ENCODE results near the gene RHNO1.
A peak's percentile ranks its signal among the peaks of the same experiment; 100 is the strongest.
"Not testable (repeated sequence)": the region's sequence is repeated elsewhere in the genome, so short reads cannot be mapped to it uniquely, and the experiment has no call there.

RHNO1 gene

DNA sequence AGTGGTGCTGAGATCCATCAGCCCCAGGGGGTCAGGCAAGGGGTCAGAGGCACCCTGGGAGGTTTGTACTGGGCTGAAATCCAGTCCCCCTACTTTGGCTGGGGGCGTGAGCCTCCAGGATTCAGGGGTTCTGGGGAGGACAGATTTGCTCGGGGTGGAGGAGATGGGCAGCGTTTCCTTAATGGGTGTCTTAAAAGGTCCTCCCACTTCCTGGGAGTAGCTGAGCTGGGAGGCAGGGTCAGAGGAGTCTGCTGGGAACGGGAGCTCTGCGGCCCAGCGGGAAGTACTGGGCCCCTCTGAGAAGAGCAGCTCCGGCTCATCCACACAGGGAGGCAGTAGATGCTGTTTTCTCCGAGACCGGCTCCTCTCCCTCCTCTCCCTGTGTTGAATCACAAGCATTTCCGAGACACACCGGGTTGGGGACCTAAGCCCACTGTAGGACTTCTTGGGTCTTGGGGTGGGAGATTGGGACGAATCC lies 18.0 kb upstream of the RHNO1 start:
- no peak for DNase-seq

DNA sequence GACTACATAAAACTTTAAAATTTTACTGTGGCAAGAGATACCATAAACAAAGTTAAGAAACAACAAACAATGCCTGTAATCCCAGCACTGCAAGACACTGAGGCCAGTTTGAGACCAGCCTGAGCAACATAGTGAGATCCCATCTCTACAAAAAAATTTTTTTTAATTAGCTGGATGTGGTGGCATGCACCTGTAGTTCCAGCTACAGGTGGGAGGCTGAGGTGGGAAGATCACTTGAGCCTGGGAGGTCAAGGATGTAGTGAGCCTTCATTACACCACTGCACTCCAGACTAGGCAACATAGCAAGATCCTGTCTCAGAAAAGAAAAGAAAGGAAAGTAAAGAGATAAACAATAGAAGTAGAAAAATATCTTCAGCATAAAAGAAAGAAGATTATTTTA lies 16.9 kb upstream of the RHNO1 start:
- DNase-seq, result no peak

DNA sequence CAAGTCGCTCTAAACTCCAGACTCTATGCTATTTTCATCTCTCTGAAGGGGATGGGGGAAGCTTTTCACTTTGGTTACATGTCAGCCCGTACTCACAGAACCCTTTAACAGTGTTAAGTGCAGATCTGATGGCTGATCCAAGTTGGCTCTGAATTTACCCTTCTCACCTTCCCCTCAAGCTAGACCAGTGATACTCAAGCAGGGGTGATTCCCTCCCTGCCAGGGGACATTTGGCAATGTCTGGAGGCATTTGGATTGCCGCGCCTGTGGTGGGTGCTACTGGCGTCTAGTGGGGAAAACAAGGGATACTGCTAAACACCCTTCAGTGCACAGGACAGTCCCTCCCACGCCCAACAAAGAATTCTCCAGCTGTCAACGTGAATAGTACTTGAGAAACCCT lies 14.1 kb upstream of the RHNO1 start:
- DNase-seq, result no peak

DNA sequence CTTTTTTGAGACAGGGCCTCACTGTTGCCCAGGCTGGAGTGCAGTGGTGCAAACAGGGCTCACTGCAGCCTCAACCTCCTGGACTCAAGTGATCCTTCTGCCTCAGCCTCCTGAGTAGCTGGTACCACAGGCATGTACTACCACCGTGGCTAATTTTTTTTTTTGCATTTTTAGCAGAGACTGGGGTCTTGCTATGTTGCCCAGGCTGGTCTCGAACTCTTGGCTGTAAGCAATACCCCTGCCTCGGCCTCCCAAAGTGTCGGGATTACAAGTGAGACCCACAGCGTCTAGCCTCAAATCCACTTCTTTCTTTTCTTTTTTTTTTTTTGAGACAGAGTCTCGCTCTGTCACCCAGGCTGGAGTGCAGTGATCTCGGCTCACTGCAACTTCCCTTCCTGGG lies 13.6 kb upstream of the RHNO1 start:
- not testable (repeated sequence) for DNase-seq

DNA sequence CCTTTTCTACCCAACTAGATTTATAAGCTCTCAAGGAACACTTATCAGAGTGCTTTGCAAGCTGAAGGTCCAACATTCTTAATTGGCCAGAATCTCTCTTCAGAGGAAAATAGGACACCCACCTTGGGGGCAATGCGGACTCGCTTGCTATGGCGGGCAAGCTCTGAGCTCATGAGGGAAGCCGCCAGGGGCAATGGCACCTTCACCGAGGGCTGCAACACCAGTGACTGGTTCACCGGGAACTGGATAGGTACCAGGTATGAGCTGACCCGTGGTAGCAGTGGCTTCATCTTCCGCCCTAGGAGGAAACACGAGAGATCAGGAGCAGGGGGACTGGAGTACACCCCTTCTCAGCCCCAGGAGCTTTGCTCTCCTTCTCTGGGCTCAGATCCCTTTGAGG lies 12.8 kb upstream of the RHNO1 start:
- no peak for DNase-seq

DNA sequence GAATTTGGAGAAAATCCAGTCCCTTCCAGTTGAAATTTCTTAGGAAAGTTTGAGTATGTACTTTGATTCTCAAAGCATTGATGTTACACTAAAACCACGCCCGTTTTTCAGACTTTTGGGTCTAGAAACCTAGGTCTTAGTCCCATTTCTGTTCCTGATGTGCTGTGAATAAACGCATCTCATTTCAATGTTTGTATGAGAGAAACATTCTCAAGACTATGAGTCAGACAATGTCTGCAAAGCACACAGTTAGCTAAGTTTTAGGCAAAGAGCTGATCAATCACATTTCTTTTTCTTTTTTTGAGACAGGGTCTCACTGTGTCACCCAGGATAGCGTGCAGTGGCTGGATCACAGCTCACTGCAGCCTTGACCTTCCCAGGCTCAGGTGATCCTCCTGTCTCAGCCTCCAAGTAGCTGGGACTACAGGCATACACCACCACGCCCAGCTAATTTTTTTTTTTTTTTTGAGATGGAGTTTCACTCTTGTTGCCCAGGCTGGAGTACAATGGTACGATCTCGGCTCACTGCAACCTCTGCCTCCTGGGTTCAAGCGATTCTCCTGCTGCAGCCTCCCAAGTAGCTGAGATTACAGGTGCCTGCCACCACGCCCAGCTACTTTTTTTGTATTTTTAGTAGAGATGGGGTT lies 7.9 kb upstream of the RHNO1 start:
- DNase-seq, result not testable (repeated sequence)

DNA sequence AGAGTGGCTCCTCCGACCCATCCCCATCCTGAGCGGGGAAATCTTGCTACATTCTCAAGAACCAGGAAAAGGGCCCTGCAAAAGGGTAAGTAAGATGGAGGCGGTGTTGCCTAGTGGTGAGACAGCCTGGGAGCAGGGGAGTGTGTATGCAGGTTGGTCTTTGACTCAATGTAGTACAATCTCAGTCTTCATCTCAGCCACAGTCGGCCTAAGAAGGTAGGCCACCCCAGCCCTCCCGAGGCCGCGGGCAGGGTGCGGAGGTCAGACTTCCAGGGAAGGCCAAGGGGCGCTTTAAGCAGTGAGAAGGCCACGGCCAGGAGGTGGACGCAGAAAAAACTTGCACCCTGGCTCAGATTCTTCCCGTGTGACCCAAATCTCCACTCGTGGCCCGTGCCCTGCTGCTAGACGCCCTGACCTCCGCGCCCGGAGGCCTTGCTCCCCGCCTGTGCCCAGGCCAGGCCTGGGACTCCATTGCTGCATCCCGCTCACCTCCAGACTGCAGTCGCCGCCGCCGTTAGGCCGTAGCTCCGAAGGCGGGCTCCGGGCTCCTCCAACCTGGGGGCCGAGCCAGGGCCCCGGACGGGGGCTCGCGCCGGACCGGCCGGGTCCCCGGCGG lies 484 bp upstream of the RHNO1 start:
- DNase-seq, result no peak

DNA sequence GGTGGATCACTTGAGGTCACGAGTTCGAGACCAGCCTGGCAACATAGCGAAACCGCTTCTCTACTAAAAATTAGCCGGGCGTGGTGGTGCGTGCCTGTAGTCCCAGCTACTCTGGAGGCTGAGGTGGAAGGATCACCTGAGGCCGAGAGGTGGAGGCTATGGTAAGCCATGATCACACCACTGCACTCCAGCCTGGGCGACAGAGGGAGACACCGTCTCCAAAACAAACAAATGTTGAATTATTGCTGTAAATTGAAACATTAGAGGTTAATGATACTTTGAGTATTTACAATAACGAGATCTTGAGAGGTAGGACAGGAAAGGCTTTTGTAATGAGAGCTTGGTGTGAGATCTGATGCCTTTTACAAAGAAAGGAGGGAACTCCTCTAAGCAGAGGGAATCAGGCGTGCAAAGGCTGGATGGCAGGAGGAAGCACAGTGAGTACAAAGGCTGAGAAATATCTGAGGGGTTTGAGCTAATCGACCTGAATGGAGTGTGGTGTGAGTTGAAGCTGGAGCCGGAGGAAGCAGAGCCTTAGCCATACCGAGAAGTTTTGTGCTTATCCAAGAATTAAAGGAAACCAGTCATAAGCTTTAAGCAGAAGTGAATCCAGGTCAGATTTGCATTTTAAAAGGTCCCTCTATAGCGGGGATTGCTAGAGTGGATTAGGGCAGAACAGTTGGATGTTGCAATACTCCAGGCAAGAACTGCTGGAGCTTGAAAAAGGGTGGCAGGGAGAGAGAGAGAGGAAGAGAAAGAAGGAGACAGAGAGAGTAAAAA lies 1.1 kb downstream of the RHNO1 start:
- DNase-seq, result no peak

DNA sequence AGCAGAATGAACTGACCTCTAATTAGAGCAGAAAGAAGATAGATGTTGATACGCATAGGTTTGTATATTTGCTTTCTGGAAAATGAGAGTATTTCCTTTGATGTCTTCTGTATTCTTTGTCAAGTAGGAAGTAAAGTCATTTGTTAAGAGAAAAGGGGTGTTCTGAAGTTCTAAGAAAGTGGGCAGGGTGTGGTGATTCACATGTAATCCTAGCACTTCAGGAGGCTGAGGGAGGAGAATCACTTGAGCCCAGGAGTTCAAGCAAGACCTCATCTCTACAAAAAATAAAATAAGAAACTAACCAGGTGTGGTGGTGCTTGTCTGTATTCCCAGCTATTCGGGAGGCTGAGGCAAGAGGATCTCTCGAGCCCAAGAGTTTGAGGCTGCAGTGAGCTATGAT lies 2.8 kb downstream of the RHNO1 start:
- no peak for DNase-seq

DNA sequence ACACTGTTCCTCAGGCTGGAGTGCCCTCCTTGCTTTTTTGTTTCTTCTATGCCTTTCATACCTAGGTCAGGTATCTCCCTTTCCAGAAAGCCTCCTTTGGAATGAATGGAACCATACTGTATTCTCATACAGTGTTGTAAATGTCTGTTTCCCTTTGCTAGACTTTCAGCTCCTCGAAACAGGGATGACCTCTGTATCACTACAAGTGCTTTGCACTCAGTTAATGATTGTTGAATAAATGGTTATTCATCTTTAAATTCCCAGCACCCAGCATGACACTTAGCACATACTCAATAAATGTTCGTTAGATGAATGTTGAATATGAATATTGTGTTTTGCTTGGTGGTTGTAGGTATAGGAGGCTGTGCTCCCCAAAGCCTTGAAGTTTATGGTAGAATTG lies 7.8 kb downstream of the RHNO1 start:
- DNase-seq, result no peak

DNA sequence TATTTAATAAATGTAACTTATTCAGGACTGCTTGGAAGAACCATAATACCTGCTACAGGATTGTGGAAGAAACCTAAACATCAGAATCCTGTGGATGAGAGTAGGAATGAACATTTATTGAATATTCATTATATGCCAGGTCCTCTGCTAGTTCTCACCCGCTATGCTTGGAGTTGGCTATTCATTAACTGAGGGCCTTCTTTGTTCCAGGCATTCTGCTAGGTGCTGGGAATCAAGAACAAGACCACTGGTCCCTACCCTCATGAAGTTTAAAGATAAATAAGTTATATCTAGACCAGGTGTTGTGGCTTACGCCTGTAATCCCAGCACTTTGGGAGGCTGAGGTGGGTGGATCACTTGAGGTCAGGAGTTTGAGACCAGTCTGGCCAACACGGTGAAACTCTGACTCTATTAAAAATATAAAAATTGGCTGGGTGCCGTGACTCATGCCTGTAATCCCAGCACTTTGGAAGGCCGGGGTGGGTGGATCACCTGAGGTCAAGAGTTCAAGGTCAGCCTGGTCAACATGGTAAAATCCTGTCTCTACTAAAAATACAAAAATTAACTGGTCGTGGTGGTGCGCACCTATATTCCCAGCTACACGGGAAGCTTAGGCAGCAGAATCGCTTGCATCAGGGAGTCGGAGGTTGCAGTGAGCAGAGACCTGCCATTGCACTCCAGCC lies 9.9 kb downstream of the RHNO1 start:
- DNase-seq, result no peak

DNA sequence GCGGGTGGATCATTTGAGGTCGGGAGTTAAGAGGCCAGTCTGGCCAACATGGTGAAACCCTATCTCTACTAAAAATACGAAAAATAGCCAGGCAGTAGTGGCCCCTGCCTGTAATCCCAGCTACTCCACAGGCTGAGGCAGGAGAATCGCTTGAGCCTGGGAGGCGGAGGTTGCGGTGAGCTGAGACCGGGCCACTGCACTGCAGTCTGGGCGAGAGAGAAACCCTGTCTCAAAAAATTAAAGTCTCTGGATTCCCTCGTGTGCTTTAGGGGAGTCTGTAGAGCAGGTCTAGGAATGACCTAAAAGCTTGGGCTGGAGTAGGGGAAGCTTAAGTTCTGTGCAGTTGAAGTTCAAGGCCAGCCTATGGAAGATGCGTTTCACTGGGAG lies 13.0 kb downstream of the RHNO1 start:
- no peak for DNase-seq

DNA sequence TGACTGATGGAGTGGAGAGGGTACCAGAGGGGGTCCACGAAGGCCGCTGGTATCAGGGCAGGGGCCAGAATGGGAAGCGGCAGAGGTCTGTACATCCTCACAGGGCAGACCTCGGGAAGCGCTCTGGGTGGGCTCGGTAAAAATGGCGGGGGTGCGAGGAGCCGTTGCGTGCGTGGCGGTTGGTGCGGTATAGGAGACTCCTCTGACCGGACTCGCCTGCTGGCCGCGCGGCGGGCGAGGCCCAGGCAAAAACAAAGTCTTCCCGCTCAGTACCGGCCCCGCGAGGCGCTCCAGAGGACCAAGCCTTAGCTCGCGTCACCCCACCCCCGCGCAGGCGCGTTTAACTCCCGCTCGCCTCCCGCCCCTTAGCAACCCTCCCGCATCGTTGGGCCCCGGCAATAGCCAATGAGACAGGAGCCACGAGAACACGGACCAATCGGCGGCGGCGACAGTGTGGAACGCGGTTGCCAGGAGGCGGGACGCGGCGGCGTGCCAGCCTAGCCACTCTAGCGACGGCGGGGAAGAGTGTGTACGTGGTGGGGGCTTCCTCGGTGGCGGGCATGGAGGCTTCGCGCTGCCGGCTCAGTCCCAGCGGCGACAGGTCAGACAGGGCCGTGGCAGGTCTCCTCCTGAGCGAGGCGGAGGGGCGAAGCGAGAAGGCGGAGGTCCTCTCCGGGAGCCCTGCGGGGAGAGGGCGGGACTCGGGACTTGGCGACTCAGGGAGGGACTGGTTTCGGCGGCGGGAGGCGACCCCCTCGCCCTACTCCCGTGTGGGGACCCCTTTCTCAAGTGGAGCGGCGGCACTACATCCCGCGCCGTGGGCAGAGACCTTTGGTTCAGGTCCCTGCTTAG lies 13.6 kb downstream of the RHNO1 start, which contains the start of gene TULP3:
TSS of gene TULP3 (plus strand) at position 504 of the 852 bp plus-strand sequence. CDS start at position 561, 57 bp downstream.
- peak; percentile 98 for DNase-seq

DNA sequence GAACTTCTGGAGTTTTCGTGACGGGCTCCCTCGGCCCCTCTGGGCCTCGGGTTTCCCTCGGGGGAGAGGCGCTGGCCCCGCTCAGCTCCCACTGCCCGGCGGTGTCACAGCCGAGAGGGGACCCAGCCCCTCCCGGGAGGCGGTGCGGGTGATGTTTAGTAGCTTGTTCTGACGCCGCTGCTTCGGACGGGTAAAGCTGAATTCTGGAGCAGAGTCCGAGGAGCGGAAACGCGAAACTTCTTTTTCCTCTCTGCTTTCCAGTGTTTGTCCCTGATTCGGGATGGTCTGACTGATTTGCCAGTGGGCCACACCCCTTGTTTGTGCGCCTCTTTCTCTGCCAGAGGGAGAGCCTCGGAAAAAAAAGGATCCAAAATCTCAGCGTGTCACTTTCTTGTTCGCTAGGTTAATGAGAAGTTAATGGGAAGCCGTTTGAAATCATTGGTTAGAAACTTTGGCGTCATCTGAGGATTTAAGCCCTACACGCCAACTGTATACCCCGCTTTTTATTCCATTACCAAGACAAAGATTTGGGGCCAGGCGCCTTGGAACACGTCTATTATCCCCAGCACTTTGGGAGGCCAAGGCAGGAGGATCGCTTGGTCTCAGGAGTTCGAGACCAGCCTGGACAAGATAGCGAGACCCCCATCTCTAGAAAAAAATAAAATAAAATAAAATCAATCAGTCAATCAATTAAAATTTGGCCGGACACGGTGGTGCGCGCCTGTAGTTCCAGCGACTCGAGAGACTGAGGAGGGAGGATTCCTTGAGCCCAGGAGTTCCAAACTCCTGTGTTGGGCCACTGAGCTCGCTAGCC lies 14.4 kb downstream of the RHNO1 start:
- DNase-seq, result no peak

DNA sequence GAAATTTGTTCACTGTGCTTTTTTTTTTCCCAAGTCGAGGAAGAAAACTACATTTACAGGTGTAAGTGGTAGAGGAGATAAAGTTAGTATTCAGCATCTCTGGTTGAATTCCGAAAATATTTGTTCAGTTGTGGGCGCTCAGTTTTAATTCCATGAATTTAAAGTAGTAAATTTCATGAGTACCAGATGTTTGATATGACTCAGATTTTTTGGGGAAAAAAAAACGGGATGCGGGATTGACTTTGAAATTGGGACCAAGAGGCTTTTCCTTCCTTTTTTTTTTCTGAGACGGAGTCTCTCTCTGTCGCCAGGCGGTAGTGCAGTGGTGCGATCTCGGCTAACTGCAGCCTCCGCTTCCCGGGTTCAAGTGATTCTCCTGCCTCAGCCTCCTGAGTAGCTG lies 15.2 kb downstream of the RHNO1 start:
- no peak for DNase-seq

DNA sequence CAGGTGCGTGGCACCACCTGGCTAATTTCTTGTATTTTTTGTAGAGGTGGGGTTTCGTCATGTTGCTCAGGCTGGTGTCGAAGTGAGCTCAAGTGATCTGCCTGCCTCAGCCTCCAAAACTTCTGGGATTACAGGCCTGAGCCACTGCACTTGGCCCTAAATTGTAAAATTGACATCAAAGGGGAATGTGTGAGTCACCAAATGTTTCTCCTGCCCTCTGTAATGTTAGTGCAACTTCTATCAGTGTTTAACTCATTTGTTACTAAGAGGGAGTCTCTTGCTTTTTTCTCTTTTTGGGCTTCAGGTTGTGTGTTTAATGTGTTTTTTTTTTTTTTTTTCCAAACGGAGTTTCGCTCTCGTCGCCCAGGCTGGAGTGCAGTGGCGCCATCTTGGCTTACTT lies 16.0 kb downstream of the RHNO1 start:
- DNase-seq, result no peak

DNA sequence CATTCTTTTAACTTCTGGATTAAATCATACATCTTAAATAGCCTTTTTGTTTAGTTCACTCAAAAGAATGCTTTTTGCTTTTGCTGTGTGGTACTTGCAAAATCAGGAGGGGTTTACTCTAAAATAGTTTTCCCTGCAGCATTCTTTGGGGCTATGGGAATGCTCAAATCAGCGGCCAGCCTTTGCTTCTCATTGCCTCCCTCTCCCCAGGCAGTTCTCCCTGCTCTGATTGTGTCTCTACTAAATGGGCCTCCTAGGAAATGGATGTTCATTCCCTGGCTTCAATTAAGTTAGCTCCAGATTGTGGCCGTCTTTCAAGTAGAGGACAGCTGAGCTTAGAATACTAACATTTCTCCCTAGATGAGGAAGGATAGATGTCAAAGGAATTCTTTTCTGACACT lies 18.0 kb downstream of the RHNO1 start:
- DNase-seq, result no peak

DNA sequence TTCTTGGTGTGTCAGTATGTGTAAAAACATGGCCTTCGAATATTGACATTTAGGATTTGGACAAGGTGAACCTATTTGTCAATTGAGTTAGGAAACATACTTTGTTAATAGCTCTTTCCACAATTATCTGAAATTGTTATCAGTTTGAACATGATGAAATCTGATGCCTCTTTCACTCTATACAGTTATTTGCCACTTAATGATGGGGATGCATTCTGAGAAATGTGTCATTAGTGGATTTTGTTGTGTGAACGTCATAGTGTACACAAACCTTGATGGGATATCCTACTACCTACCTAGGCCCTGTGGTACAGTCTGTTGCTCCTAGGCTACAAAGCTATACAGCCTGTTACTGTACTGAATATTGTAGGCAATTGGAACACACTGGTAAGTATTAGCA lies 18.5 kb downstream of the RHNO1 start:
- DNase-seq, result no peak

DNA sequence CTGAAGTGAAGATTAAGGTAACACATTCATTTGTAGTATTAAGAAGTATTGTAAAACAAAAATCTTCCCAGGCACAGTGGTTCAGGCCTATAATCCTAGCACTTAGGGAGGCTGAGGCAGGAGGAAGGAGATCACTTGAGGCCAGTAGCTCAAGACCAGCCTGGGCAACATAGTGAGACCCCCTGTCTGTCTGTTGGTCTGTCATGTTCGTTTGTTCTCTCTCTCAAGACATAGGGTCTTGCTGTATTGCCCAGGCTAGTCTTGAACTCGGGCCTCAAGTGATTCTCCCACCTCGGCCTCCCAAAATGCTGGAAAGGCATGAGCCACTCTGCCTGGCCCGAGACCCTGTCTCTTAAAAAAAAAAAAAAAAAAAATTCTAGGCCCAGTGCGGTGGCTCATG lies 20.4 kb downstream of the RHNO1 start:
- DNase-seq, result no peak

DNA sequence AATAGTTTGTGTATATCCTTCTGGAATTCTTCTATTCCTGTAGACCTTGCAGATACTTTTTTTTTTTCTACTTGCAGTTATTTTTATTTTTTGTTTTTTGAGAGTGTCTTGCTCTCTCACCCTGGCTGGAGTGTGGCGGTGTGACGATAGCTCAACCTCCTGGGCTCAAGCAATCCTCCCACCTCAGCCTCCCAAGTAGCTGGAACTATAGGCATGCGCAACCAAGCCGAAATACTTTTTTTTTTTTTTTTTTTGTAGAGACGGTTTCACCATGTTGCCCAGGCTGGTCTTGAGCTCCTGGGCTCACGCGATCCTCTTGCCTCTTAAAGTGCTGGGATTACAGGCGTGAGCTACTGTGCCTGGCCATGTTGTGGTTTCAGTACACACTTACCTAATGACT lies 23.6 kb downstream of the RHNO1 start:
- DNase-seq, result no peak

DNA sequence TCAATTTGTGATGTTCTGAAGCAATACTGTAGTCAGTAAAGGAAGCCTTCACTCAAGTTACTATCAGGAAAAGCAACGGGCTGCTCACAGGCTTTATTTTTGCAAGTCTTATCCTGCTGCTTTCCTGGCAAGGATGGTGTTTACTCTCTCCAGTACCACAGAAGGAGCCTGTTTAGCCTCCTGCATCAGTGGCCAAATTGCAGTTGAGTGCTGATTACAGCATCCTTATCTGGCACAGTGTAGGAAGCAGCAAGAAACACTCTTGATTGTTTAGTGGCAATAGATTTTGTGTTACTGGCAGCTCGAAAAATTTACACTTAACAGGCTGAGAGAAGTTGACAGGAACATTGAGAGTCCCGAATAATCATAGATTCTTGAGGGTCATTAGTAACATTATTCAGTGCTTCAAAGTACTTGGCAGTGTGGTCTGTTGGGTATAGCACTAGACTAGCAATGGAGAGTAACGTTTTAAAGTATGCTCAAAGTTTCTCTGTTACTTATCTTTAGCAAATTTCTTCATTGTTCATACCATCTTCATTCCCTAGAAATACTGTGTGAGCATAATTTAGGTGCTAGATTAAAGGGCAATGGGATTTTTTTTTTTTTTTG lies 25.4 kb downstream of the RHNO1 start:
- DNase-seq, result no peak

Data from activated CD4-positive, CD25-positive, alpha-beta regulatory T cell treated with anti-CD3 and anti-CD28 coated beads, Interleukin-2, amount 50 U/mL, for 72 hours (primary cell).